Lower lobe of right lung (tissue), 2 donors: ENCODE data around the gene BCL11B. TPM values are rescaled to one million over a fixed set of nuclear protein-coding genes. Genes with fewer than 3 reads are reported as not detected.

Experiments
- ATAC-seq, 2 donors: fragments of 200-7000 bp; cut with Tn5 transposase; one replicate each; pipeline ENCODE4 v1.9.1; 2020 to 2022; ENCODE audit warnings: mild to moderate bottlenecking in 2 of 2, moderate library complexity in 2 of 2
- DNase-seq: peaks from one replicate; pipeline ENCODE4 v3.0.0-alpha.2; 2020
- H3K27ac ChIP-seq: fragments of 200-600 bp; one replicate; pipeline ENCODE4 v1.8.0; 2022
- H3K27me3 ChIP-seq: fragments of 200-600 bp; one replicate; pipeline ENCODE4 v1.8.0; 2022; ENCODE audit warnings: low read depth
- H3K36me3 ChIP-seq: fragments of 200-600 bp; one replicate; pipeline ENCODE4 v1.8.0; 2022; ENCODE audit warnings: mild to moderate bottlenecking
- H3K4me1 ChIP-seq: fragments of 200-600 bp; one replicate; pipeline ENCODE4 v1.8.0; 2022
- H3K4me3 ChIP-seq: fragments of 200-600 bp; one replicate; pipeline ENCODE4 v1.8.0; 2022; ENCODE audit warnings: mild to moderate bottlenecking
- H3K9me3 ChIP-seq: fragments of 200-600 bp; one replicate; pipeline ENCODE4 v1.8.0; 2022
- intact Hi-C: fragments of 100-400 bp; cut with DNase I; formaldehyde crosslinking; loops from one replicate; pipeline ENCODE4 v1.11.0; 2022
- total RNA-seq: library from RNA; stranded (reverse); fragmentation: NEBNext Ultra II Directional; extraction: Animal tissue kit (Norgen Biotek cat#: 25700); gene quantifications from one replicate; pipeline ENCODE4 v1.2.1, GENCODE V29; 2021
- TF ChIP-seq, protein P1 (sequence below): fragments of 200-600 bp; IDR thresholded peaks from one replicate; pipeline ENCODE4 v1.8.0; 2022; ENCODE audit warnings: antibody characterized with exemption, mild to moderate bottlenecking
- donor health status: DM: no; HTN: yes; CAD: no; lungs with severe emphysema.

The BCL11B gene
- total RNA-seq, 1 donor from 2014 or later: 2.3 TPM

DNA sequence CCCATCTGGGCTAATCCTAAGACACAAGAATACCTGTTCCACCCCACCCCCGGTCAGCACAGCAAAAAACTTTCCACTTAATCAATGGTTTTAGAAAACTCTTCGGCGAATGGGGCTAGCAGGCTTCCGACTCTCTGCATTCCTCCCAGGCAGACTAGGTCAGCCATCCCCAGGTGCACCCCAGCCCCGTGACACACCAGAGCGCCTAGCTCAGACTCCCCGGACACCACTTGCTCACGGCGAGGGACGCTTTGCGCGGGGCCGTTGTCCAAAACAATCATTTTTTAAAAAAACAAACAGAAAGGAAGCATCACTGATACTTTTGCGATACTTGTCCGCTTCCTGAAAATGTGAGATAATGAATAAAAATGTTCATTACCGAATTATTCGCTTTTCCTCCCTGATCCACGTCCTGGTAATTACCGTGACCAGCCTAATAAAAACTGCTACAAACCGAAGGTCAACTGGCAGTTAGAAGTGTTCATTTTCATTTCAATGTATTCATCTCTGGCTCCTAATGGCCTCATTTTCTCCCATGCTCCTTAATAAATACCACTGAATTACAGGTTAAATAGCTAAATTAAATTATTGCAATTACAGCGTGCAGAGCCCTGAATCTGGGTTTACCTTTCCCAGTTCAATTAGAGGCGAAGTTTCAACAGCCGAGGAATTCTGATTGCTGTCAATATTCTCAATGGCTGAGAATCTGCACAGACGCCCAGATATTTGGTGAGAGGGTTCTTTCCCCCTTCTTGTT, 73.1 kb downstream of the BCL11B start:
- Histone ChIP-seq H3K27ac (no peak overlapping the region), H3K4me3 (no peak overlapping the region), H3K9me3 (no peaks in the 10 kb centered on the region), H3K36me3 (no peaks in the 10 kb centered on the region), H3K27me3 (no peaks in the 10 kb centered on the region), H3K4me1 (no peaks in the 10 kb centered on the region)
- no peak for DNase-seq
- TF ChIP-seq, protein P1, sequence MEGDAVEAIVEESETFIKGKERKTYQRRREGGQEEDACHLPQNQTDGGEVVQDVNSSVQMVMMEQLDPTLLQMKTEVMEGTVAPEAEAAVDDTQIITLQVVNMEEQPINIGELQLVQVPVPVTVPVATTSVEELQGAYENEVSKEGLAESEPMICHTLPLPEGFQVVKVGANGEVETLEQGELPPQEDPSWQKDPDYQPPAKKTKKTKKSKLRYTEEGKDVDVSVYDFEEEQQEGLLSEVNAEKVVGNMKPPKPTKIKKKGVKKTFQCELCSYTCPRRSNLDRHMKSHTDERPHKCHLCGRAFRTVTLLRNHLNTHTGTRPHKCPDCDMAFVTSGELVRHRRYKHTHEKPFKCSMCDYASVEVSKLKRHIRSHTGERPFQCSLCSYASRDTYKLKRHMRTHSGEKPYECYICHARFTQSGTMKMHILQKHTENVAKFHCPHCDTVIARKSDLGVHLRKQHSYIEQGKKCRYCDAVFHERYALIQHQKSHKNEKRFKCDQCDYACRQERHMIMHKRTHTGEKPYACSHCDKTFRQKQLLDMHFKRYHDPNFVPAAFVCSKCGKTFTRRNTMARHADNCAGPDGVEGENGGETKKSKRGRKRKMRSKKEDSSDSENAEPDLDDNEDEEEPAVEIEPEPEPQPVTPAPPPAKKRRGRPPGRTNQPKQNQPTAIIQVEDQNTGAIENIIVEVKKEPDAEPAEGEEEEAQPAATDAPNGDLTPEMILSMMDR: no peak
- ATAC-seq: no peak
- intact Hi-C loops: no loop called here

DNA sequence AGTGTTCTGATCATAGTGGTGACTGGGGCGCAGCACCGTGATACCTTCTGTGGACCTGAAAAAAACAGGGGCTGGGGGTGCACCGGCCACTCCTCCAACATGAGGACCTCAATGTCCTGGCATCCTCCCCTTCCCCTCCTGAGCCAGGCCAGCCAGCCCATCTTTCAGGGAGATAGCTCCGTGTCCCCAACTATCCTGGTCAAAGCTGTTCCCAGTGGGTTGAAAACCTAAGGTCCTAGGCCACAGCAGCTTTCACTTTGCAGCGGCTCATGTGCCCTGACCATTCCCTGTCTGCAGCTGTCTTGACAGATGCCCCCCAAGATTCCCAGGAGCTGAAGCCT, 75.7 kb downstream of the BCL11B start:
- Histone ChIP-seq H3K4me1 (peaks cover 6% of the 10 kb centered on the region), H3K27me3 (no peaks in the 10 kb centered on the region), H3K4me3 (no peak overlapping the region), H3K9me3 (no peaks in the 10 kb centered on the region), H3K27ac (no peak overlapping the region), H3K36me3 (no peaks in the 10 kb centered on the region)
- DNase-seq: no peak
- ATAC-seq: no peak
- intact Hi-C loops: no loop called here
- TF ChIP-seq, protein P1: no peak

DNA sequence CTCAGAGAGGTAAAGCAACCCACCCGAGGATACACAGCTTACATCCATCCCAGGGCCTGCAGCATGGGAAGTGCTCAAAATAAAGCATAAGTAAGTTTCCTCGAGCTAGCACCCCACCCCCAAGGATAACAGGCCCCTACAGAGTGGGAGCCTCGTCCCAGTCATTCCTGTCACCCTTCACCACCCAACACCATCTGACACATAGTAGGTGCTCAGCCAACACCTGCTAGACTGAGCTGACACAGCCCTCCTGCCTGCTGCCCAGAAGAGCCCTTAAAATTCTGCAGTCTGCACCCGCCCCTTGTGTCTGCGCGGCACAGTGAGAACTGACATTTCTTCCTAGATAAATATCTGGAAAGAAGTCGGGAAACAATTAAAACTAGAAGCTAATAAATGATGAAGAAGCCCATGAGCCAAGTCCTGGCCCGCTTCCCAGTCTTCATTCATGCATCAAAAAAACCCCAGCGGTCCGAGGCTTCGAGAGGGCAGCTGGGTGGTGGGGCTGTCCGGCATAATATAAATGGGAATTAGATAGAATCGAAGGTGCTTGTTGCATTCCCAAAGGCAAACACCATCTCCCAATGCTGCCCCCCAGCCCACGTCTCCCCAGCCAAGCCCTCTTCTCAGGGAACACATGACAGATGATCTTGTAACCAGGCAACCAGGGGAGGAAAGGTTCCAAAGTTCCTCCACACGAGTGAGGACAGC, 76.2 kb downstream of the BCL11B start:
- peaks cover 11% of the 10 kb centered on the region for H3K4me1 ChIP-seq
- ATAC-seq (no peak), DNase-seq (no peak)
- intact Hi-C loops: no loop called here
- H3K27ac ChIP-seq: no peak overlapping the region
- H3K27me3 ChIP-seq: no peaks in the 10 kb centered on the region
- no peaks in the 10 kb centered on the region for H3K9me3 ChIP-seq
- no peak overlapping the region for H3K4me3 ChIP-seq
- no peaks in the 10 kb centered on the region for H3K36me3 ChIP-seq
- TF ChIP-seq, protein P1: no peak

DNA sequence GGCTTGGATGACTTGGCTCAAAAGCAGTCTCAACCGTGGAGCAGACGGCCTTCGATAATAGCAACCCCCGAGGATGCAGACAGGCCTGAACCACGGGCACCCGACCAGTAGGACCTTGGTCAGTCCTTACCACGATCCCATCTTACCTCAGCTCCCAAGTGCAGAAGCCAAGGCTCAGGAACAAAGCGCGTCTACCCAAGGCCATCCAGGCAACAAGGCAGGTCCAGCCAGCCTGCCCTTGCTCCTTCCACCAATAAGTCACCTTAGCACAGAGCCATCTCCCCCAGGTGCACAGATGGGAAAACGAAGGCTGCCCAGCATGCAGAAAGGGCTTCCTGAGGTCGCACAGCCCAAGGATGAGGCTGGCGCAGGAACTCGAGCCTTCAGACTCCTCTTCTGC, 77.3 kb downstream of the BCL11B start:
- intact Hi-C loops: no loop called here
- ATAC-seq (no peak), DNase-seq (no peak)

DNA sequence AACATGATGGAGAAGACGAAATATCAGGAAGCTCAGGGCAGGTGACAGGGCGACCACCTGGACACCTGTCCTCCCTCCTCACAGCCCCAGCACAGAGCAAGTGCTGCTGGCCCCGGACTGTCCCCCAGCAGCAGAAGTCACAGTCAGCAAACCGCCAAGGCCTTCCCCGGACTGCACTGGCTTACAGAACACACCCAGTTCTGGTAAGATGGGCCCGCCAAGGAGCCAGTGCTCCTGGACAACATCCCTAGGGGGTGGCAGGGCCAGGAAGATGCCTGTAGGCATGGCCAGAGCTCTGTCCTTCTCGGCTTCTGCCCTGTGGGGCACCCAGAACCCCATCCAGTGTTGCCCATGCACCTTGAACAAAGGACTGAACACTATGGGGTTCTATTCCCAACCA, 77.9 kb downstream of the BCL11B start:
- intact Hi-C loops: no loop called here
- Histone ChIP-seq H3K9me3 (no peaks in the 10 kb centered on the region), H3K4me1 (peaks cover 11% of the 10 kb centered on the region), H3K36me3 (no peaks in the 10 kb centered on the region), H3K27me3 (no peaks in the 10 kb centered on the region), H3K27ac (no peak overlapping the region), H3K4me3 (no peak overlapping the region)
- TF ChIP-seq, protein P1: no peak
- ATAC-seq (no peak), DNase-seq (no peak)

More for the DNA sequence above, 77.3 kb downstream of the BCL11B start:
- no peaks in the 10 kb centered on the region for H3K27me3 ChIP-seq
- H3K36me3 ChIP-seq: no peaks in the 10 kb centered on the region
- TF ChIP-seq, protein P1: no peak
- no peak overlapping the region for H3K4me3 ChIP-seq
- no peak overlapping the region for H3K27ac ChIP-seq
- no peaks in the 10 kb centered on the region for H3K9me3 ChIP-seq
- H3K4me1 ChIP-seq: peaks cover 11% of the 10 kb centered on the region
